ENCODE measurements around the gene DCANP1. TPM values are rescaled to one million over a fixed set of nuclear protein-coding genes. Genes with fewer than 3 reads are reported as not detected.

The DCANP1 gene
- total and polyA plus RNA-seq, 9 of the 15 experiments (the other 6 are each of a cell fraction or from before 2014, with no cell fraction given): not detected

GRCh38 chr5:135469911-135470310 is 22.8 kb upstream of the DCANP1 start (continued):
- TF ChIP-seq CBX1 (IDR thresholded peaks at IDR 0.05; ENCODE audit: low read depth): no peak
- no peak for TF ChIP-seq E2F6 (IDR thresholded peaks at IDR 0.05; ENCODE audit: borderline replicate concordance in 1 of 2, extremely low read depth in 1 of 2, insufficient read depth in 1 of 2, insufficient read length in 1 of 2, low read depth in 1 of 2, low read length in 1 of 2, poor library complexity in 1 of 2, severe bottlenecking in 1 of 2)
- no peak for TF ChIP-seq ZBTB9 (CRISPR knock-in tag; IDR thresholded peaks at IDR 0.05)

GRCh38 chr5:135468541-135468940 is 21.4 kb upstream of the DCANP1 start:
- peaks cover 2% of the 10 kb centered on the region; the same call in 1 of the 2 replicates for H4K20me1 ChIP-seq (replicated peaks; ENCODE audit: control insufficient read depth, insufficient read depth, low read length)
- no peak for DNase-seq (ENCODE audit: extremely low read depth in 1 of 4, low spot score in 3 of 4)
- H3K79me2 ChIP-seq (ENCODE audit: control insufficient read depth, insufficient read depth, low read length): no peaks in the 10 kb centered on the region
- no peaks in the 10 kb centered on the region for H3K9me1 ChIP-seq (ENCODE audit: control insufficient read depth, insufficient read depth, low read length)
- no peak for ATAC-seq
- H3K27me3 ChIP-seq (ENCODE audit: control insufficient read depth in 2 of 2, insufficient read depth in 2 of 2, low read length in 2 of 2): peaks cover 0 to 12% of the 10 kb centered on the region in 2 experiments; a peak in 2 of 5 replicates
- H3K27ac ChIP-seq (ENCODE audit: extremely low read depth, low read depth, low read length): no peak overlapping the region
- H3K4me1 ChIP-seq (replicated peaks in 1 of 2; ENCODE audit: control insufficient read depth in 2 of 2, insufficient read depth in 2 of 2, low read length in 2 of 2): peaks cover 4 to 15% of the 10 kb centered on the region in 2 experiments; a peak in 4 of 5 replicates
- intact Hi-C loops (cut with micrococcal nuclease) (loop anchor here (5.0 kb wide), 1 partner anchor 364 kb away; the partner anchor contains the start of gene SLC25A48), in situ Hi-C loops (cut with MboI) (loop anchor here (5.0 to 10.0 kb wide), 2 partner anchors 84 to 256 kb away; no protein-coding TSS in a partner anchor)
- BruUV-seq (replicated peaks): no TSS peak
- no peak overlapping the region for H3K9ac ChIP-seq (ENCODE audit: insufficient read depth in 1 of 2, low read depth in 2 of 2, low read length in 2 of 2)
- no peak overlapping the region for H3K4me3 ChIP-seq
- ChIA-PET CTCF (ENCODE audit: low intra/inter-chr PET ratio) (no interaction called here), POLR2A (no interaction called here)
- H3K36me3 ChIP-seq (ENCODE audit: control insufficient read depth, insufficient read depth, low read length): no peaks in the 10 kb centered on the region
- H3K9me3 ChIP-seq (replicated peaks; ENCODE audit: control insufficient read depth, insufficient read depth, low read depth, low read length): no peaks in the 10 kb centered on the region
- 17% methylated on average over 2 of the region's 2 CpGs for WGBS (ENCODE audit: insufficient coverage, low coverage, missing lambda C conversion rate)
- H2AFZ ChIP-seq (ENCODE audit: low read depth, low read length): no peak overlapping the region
- H3K4me2 ChIP-seq (ENCODE audit: insufficient read depth, low read length): no peak overlapping the region
- FAIRE-seq: no peak
- no peak for TF ChIP-seq SMARCE1 (IDR thresholded peaks at IDR 0.05)
- TF ChIP-seq FOXO4 (CRISPR knock-in tag; IDR thresholded peaks at IDR 0.05): no peak
- TF ChIP-seq ZSCAN32 (CRISPR knock-in tag; IDR thresholded peaks at IDR 0.05): no peak
- TF ChIP-seq ZNF253 (CRISPR knock-in tag; conservative IDR thresholded peaks at IDR 0.05): no peak
- no peak for TF ChIP-seq ZBTB34 (CRISPR knock-in tag; IDR thresholded peaks at IDR 0.05)
- TF ChIP-seq SETDB1 (IDR thresholded peaks at IDR 0.05; ENCODE audit: low read length): no peak
- TF ChIP-seq PRPF4 (IDR thresholded peaks at IDR 0.05; ENCODE audit: insufficient read depth, low read depth, low read length, poor library complexity, severe bottlenecking): no peak
- TF ChIP-seq EZH2 (IDR thresholded peaks at IDR 0.05; ENCODE audit: borderline replicate concordance, low read depth, low read length): no peak
- no peak for TF ChIP-seq ETV1 (tag; conservative IDR thresholded peaks at IDR 0.05; ENCODE audit: low read depth)
